HepG2 (cell line): Measurements from ENCODE around the gene EIF4G2.

Experiments used
- CTCF ChIP-seq: sonication (generic); formaldehyde crosslinking; IDR thresholded peaks from 2 replicates; pipeline ENCODE4 v1.5.0; 2020; ENCODE audit warnings: mild to moderate bottlenecking, missing genetic modification reagents, moderate library complexity
- EP300 ChIP-seq, 3 experiments: sonication (generic) in 1 of 3; formaldehyde crosslinking in 1 of 3; IDR thresholded peaks; 2 replicates each; pipeline versions ENCODE4 v1.5.1 to v1.6.1; 2011 to 2020; ENCODE audit warnings: low read depth in 2 of 3, low read length in 2 of 3, borderline replicate concordance in 1 of 3, improper control_type of control experiment in 1 of 3, mild to moderate bottlenecking in 1 of 3, missing genetic modification reagents in 1 of 3, moderate library complexity in 1 of 3
- GABPA ChIP-seq, 2 experiments: IDR thresholded peaks; 2 replicates each; pipeline ENCODE4 v1.6.1; 2011 to 2016; ENCODE audit warnings: low read depth in 2 of 2, low read length in 1 of 2, missing biosample characterization in 1 of 2, missing genetic modification characterization in 1 of 2
- LCORL ChIP-seq, 2 experiments: fragments of 450-650 bp in 1 of 2; sonication (generic) in 1 of 2; formaldehyde crosslinking in 1 of 2; IDR thresholded peaks; 2 replicates each; pipeline versions ENCODE4 v1.5.0 to v1.6.1; 2017 to 2020; ENCODE audit warnings: antibody characterized with exemption in 1 of 2, missing genetic modification reagents in 1 of 2
- NCOA2 ChIP-seq: sonication (generic); formaldehyde crosslinking; IDR thresholded peaks from 2 replicates; pipeline ENCODE4 v1.8.0; 2022; ENCODE audit warnings: inconsistent platforms
- POLR2A ChIP-seq, 2 experiments: IDR thresholded peaks; 2 replicates each; pipeline ENCODE4 v1.6.1; 2011; ENCODE audit warnings: low read depth in 2 of 2, low read length in 2 of 2, mild to moderate bottlenecking in 1 of 2, moderate library complexity in 1 of 2; ENCODE audit not compliant: insufficient read depth in 1 of 2
- SMARCE1 ChIP-seq: fragments of 450-650 bp; IDR thresholded peaks from 2 replicates; pipeline ENCODE4 v1.6.1; 2017; ENCODE audit warnings: borderline replicate concordance
- SRF ChIP-seq: IDR thresholded peaks from 2 replicates; pipeline ENCODE4 v1.6.1; 2011; ENCODE audit warnings: mild to moderate bottlenecking, low read depth, low read length, moderate library complexity
- ZBTB4 ChIP-seq: sonication (generic); formaldehyde crosslinking; IDR thresholded peaks from 2 replicates; pipeline ENCODE4 v1.4.0; 2020; ENCODE audit warnings: missing genetic modification reagents, mild to moderate bottlenecking, borderline replicate concordance
- ZNF512 ChIP-seq: sonication (generic); formaldehyde crosslinking; IDR thresholded peaks from 2 replicates; pipeline ENCODE4 v1.4.0; 2020; ENCODE audit warnings: mild to moderate bottlenecking, missing genetic modification reagents
- ZNF713 ChIP-seq: sonication (generic); formaldehyde crosslinking; IDR thresholded peaks from 2 replicates; pipeline ENCODE4 v1.4.0; 2020; ENCODE audit warnings: mild to moderate bottlenecking, missing genetic modification reagents
- ZSCAN20 ChIP-seq: sonication (generic); formaldehyde crosslinking; IDR thresholded peaks from 2 replicates; pipeline ENCODE4 v1.4.0; 2020; ENCODE audit warnings: missing genetic modification reagents, mild to moderate bottlenecking, borderline replicate concordance
- TF ChIP-seq, protein P1 (sequence below), 2 experiments: sonication (generic) in 1 of 2; formaldehyde crosslinking in 1 of 2; IDR thresholded peaks; 2 replicates each; pipeline versions ENCODE4 v1.5.1 to v1.6.1; 2011 to 2020; ENCODE audit warnings: borderline replicate concordance in 1 of 2, low read depth in 1 of 2, low read length in 1 of 2, mild to moderate bottlenecking in 1 of 2, missing genetic modification reagents in 1 of 2, moderate library complexity in 1 of 2
- TF ChIP-seq, protein P2 (sequence below): sonication (generic); formaldehyde crosslinking; IDR thresholded peaks from 2 replicates; pipeline ENCODE4 v1.9.0; 2021; ENCODE audit warnings: missing genetic modification reagents, mild to moderate bottlenecking, borderline replicate concordance

GRCh38 chr11:10752486-10752885, 56.2 kb downstream of the EIF4G2 start:
- no peak for TF ChIP-seq ZBTB4 (CRISPR knock-in tag)
- no peak for TF ChIP-seq POLR2A (IDR thresholded peaks at IDR 0.05; ENCODE audit: insufficient read depth in 1 of 2, low read depth in 2 of 2, low read length in 2 of 2)
- no peak for TF ChIP-seq LCORL (IDR thresholded peaks at IDR 0.05)
- TF ChIP-seq LCORL (CRISPR knock-in tag; IDR thresholded peaks at IDR 0.05), result no peak
- TF ChIP-seq, protein P1, sequence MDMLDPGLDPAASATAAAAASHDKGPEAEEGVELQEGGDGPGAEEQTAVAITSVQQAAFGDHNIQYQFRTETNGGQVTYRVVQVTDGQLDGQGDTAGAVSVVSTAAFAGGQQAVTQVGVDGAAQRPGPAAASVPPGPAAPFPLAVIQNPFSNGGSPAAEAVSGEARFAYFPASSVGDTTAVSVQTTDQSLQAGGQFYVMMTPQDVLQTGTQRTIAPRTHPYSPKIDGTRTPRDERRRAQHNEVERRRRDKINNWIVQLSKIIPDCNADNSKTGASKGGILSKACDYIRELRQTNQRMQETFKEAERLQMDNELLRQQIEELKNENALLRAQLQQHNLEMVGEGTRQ (IDR thresholded peaks at IDR 0.05; ENCODE audit: low read depth, low read length), result no peak
- TF ChIP-seq, protein P1 (CRISPR knock-in tag; IDR thresholded peaks at IDR 0.05; ENCODE audit: borderline replicate concordance), result no peak
- no peak for TF ChIP-seq ZSCAN20
- no peak for TF ChIP-seq SMARCE1
- TF ChIP-seq NCOA2 (CRISPR knock-in tag), result no peak
- TF ChIP-seq EP300 (IDR thresholded peaks at IDR 0.05; ENCODE audit: low read depth in 2 of 2, low read length in 2 of 2), result no peak
- TF ChIP-seq EP300 (CRISPR knock-in tag; IDR thresholded peaks at IDR 0.05; ENCODE audit: borderline replicate concordance), result no peak
- TF ChIP-seq ZNF512 (CRISPR knock-in tag), result no peak
- TF ChIP-seq SRF, result no peak
- TF ChIP-seq, protein P2, sequence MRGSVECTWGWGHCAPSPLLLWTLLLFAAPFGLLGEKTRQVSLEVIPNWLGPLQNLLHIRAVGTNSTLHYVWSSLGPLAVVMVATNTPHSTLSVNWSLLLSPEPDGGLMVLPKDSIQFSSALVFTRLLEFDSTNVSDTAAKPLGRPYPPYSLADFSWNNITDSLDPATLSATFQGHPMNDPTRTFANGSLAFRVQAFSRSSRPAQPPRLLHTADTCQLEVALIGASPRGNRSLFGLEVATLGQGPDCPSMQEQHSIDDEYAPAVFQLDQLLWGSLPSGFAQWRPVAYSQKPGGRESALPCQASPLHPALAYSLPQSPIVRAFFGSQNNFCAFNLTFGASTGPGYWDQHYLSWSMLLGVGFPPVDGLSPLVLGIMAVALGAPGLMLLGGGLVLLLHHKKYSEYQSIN (CRISPR knock-in tag), result no peak
- no peak for TF ChIP-seq ZNF713 (CRISPR knock-in tag)
- TF ChIP-seq CTCF, result no peak
- no peak for TF ChIP-seq GABPA (IDR thresholded peaks at IDR 0.05; ENCODE audit: low read depth, low read length)
- no peak for TF ChIP-seq GABPA (CRISPR knock-in tag; IDR thresholded peaks at IDR 0.05; ENCODE audit: low read depth)
